HG03571 (cell line): ENCODE measurements around the gene MSL2.
A peak's percentile ranks its signal among the peaks of the same experiment; 100 is the strongest.
"Not testable (repeated sequence)": the region's sequence is repeated elsewhere in the genome, so short reads cannot be mapped to it uniquely, and the experiment has no call there.

Experiments used
- ATAC-seq: cut with Tn5 transposase; IDR thresholded peaks from one replicate; pipeline ENCODE4 v1.9.1; 2021; ENCODE audit not compliant: unreplicated experiment

MSL2 gene, protein sequence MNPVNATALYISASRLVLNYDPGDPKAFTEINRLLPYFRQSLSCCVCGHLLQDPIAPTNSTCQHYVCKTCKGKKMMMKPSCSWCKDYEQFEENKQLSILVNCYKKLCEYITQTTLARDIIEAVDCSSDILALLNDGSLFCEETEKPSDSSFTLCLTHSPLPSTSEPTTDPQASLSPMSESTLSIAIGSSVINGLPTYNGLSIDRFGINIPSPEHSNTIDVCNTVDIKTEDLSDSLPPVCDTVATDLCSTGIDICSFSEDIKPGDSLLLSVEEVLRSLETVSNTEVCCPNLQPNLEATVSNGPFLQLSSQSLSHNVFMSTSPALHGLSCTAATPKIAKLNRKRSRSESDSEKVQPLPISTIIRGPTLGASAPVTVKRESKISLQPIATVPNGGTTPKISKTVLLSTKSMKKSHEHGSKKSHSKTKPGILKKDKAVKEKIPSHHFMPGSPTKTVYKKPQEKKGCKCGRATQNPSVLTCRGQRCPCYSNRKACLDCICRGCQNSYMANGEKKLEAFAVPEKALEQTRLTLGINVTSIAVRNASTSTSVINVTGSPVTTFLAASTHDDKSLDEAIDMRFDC

DNA sequence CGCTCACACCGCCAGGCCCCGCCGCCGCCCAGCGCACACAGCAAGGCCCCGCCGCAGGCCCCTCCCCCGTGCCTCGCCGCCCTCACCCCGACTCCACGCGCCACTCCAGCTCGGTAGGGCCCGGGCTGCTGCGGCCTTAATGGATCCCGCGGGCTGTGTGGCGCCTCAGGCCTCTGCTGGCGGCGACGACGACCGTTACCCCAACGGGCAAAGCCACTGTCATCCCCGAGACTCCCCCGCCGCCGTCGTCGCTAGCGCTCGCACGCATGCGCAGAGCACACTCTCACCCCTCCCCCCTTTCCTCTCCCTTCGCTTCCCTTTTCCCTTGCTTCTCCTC lies at the start of gene MSL2:
TSS of gene MSL2 (minus strand) at position 272 of the 337 bp plus-strand sequence. CDS start 1,222 bp downstream, outside the sequence.
- no peak for ATAC-seq

- ATAC-seq = no peak
Observed at GRCh38 chr3:136245691-136246090, 49.6 kb upstream of the MSL2 start.

- ATAC-seq = no peak
Observed at GRCh38 chr3:136239094-136239493, 43.0 kb upstream of the MSL2 start.

- no peak for ATAC-seq
Observed at GRCh38 chr3:136237961-136238649, 42.0 kb upstream of the MSL2 start.

DNA sequence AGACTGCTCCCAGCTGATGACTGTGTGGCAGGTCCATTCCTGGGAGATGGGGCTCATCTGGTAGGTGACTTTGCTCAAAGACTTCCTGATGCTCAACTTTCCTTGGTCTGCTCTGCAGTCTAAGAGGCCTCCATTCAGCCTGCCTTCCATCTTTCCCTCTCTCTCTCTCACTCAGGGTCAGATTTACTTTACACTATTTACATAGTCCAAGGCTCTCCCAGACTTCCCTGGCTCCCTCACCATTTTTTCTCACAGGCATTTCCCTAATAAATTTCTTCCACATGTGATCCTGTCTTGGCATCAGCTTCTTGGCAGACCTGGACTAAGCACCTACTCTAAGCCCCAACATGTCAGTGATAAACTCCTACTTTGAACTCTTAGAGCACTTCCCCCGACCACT lies 41.0 kb upstream of the MSL2 start:
- no peak for ATAC-seq

GRCh38 chr3:136236109-136236508 lies 40.0 kb upstream of the MSL2 start:
- no peak for ATAC-seq

DNA sequence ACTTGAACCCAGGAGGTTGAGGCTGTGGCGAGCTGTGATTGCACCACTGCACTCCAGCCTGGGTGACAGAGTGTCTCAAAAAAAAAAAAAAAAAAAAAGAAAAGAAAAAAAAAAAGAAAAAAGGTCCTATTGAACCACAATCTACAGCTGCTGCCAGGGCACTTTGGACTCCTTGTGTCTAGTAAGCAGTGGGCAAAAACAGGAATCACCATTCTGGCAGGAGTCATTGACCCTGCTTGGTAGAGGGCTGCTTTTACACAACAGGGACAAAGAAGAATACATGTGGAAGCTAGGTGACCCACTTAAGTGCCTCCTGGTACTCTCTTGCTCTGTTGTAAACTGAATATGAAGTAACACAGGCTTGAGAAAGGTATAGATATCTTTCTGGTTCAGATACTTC lies 39.4 kb upstream of the MSL2 start:
- ATAC-seq = no peak

DNA sequence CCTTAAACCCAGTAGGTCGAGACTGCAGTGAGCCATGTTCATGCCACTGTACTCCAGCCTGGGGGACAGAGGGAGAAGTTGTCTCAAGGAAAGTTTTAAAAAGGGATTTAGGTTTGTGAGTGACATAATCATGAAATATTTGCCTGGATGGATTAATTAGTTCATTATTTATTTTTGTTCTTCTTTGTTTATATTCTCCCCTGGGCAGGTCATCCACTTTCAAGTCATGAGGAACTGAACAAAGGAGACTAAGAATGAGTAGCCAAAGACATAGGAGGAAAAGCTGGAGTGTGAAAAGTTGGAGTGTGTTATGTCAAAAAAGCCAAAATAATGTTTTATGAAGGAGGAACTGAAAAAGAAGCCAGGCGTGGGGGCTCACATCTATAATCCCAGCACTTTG lies 36.3 kb upstream of the MSL2 start:
- no peak for ATAC-seq

DNA sequence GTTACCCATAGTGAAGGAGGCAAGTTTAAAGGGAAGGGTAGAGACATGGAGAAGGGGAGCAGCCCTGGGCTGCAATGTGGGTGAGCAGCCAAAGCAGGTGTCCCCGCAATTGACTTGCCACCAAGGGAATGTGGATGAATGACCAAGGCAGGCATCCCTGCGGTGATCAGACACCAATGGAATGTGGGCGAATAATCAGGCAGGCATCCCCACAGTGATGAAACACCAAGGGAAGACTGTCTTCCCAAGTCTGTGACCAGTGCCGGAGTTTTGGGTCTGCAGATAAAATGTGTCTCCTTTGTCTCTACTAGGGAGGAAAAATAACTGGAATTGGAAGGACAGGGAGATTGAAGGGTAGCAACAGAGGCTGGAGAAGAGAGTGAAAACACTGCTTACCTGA lies 26.6 kb upstream of the MSL2 start:
- ATAC-seq = not testable (repeated sequence)

- ATAC-seq = no peak
Observed at GRCh38 chr3:136211547-136211946, 15.4 kb upstream of the MSL2 start.

DNA sequence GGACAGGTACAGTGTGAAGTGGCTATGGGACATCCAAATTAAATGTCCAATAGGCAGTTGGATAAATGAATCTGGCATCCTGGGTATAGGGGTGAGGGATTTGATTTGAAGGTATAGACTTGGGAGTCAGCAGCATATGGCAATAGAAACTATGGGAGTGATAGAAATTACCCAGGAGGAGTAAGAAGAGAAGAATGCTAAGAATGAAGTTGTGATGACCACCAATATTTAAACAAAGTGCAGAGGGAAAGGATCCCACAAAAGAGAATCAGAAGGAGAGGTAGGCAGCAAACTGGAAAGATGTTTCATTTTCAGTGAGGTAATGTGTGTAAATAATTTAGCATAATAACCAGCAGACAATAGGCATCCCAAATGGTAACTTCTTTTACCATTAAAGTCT lies 13.8 kb upstream of the MSL2 start:
- no peak for ATAC-seq

GRCh38 chr3:136207489-136208115 lies 11.5 kb upstream of the MSL2 start:
- no peak for ATAC-seq

DNA sequence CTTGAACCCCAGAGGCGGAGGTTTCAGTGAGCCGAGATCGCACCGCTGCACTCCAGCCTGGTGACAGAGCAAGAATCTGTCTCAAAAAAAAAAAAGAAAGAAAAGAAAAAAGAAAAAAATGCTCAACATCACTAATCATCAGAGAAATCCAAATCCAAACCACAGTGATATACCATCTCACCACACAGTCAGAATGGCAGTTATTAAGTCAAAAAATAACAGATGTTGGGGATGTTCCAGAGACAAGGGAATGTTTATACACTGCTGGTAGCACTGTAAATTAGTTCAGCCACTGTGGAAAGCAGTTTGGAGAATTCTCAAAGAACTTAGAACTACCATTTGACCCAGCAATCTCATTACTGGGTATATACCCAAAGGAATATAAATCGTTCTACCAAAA lies 3.1 kb upstream of the MSL2 start:
- not testable (repeated sequence) for ATAC-seq

GRCh38 chr3:136198462-136199078 lies 2.4 kb upstream of the MSL2 start:
- not testable (repeated sequence) for ATAC-seq

DNA sequence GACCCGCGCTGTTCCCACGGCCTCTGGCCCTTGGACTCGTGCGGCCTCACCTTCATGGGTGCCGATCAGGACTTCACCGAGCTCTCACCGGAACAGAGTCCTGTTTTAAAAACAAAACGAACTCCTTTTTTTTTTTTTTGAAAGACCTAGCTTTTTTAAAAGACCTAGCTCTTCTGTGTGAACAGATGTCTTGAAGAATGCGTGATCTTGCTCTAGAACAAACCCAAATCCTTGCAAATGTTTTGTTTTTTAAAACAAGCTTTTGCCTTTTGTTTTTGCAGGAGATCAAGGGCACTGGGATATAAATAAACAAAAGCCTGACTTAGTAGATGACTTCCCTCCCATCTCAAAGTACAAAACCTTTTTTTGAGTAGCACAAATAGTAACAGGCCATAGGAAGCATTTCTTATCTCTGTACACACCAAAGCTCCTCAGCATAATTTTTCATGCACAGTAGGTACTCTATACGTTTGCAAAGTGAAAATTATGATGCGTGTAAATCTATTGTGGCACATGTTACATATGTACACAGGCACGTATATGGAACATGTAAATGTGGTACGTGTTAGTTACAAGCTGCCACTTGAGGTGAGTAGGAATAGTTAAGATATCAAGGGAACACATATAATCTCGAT lies 1.1 kb upstream of the MSL2 start:
- ATAC-seq = no peak

DNA sequence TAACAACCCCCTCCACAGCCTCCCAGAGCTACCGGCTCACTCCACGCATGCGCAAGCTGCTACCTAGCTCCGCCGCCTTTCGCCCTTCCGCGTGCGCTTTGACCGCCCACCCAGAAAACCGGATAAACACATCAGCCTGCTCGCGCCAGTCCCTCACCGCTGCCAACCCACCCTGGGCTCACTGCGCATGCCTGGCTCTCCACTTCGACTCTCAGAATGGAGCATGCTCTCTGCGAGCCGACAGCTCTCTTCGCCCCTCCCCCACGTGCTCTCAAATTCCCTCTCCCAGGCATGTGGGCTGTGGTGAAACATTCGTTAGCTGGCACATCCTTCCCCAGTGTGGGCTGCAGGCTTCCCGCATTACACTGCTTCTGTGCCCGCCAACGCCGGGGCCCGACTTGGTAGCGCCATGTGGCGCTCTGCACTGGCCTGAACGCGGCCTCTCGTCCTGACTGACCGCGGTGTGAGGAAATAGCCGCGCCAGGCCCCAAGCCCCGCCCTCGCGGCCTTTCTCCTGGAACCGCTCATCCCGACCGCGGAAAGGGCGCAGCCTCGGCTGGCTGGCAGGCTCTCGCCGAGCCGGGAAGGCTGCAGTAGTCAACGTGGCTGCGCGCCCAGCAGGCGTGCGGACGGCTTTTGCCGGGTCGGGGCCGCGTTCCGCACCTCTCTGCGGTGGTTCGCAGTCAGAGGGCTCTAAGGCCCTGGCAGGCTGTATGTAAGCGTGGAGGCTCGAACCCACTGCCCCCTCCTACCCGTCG lies 445 bp upstream of the MSL2 start:
- ATAC-seq = peak; percentile 65

DNA sequence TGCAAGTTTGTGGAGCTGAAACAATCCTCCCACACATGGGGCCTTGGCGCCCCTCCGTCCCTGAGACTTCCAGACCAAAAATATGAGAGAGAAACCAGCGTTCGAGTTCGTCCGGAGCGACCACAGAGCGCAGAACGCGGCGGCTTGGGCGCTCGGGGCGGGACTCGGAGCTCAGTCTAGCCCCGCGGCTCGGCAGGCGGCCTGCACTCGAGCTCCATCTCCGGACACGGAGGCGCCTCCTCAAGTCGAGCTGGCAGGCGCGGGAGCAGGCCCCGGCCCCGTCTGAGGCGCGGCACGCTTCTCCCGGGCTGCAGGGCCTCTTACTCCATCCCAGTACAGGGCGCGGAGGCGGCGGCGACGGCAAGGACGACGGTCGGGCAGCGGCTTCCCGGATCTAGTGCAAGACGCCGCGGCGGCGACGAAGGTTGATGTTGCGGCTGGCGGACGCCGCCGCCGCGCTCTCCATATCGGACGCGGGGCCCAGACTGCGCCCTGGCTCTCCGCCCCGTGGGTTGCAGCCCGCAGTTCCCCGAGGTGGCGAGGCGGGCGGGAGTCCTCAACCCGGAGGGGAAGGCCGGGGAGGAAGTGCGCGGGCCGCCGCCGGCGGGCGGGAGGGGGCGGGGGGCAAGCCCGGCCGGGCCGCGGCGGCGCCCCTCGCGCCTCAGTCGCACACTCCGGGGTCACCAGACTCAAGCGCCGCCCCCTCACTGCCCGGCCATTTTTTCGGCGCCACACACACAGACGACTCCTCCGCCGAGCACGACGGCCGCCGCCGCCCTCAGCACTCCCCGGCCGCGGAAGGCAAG lies 674 bp downstream of the MSL2 start:
- ATAC-seq = peak; percentile 28

- no peak for ATAC-seq
Observed at GRCh38 chr3:136194409-136195257, 1.5 kb downstream of the MSL2 start.
